ENCODE data around the gene RRAGD.

The RRAGD gene

GRCh38 chr6:89412071-89413005, at the start of gene RRAGD:
TSS of gene RRAGD (minus strand) at chr6:89412273. CDS start at chr6:89411993, 280 bp downstream.
- H3K4me3 Mint-ChIP-seq, result peak within 1 kb of the TSS; percentile 96 to 98 (median 98)
- no peak for TF ChIP-seq CTCF (IDR thresholded peaks at IDR 0.05; ENCODE audit: unreplicated experiment in 3 of 3)

GRCh38 chr6:89460713-89461112, 48.6 kb upstream of the RRAGD start:
- Mint-ChIP-seq H3K4me1 (no peaks in the 10 kb centered on the region), H3K27ac (no peak overlapping the region), H3K36me3 (ENCODE audit: low read depth) (peaks cover 7% of the 10 kb centered on the region), H3K9me3 (no peaks in the 10 kb centered on the region), H3K4me3 (no peak overlapping the region), H3K27me3 (ENCODE audit: low read depth) (no peaks in the 10 kb centered on the region)
- no peak for TF ChIP-seq CTCF (IDR thresholded peaks at IDR 0.05; ENCODE audit: unreplicated experiment in 3 of 3)

More at GRCh38 chr6:89412071-89413005, at the start of gene RRAGD:
- Mint-ChIP-seq H3K4me1 (peaks cover 46% of the 10 kb centered on the region), H3K36me3 (ENCODE audit: low read depth) (no peaks in the 10 kb centered on the region), H3K27ac (peak within 1 kb of the TSS; percentile 71 to 96 (median 94)), H3K9me3 (no peaks in the 10 kb centered on the region), H3K27me3 (ENCODE audit: low read depth) (peaks cover 22% of the 10 kb centered on the region)

- H3K9me3 Mint-ChIP-seq, result no peaks in the 10 kb centered on the region
- H3K4me3 Mint-ChIP-seq, result no peak overlapping the region
- no peak overlapping the region for H3K27ac Mint-ChIP-seq
- H3K36me3 Mint-ChIP-seq (ENCODE audit: low read depth), result peaks cover 9% of the 10 kb centered on the region
- no peaks in the 10 kb centered on the region for H3K4me1 Mint-ChIP-seq
- TF ChIP-seq CTCF (IDR thresholded peaks at IDR 0.05; ENCODE audit: unreplicated experiment in 3 of 3), result no peak
- H3K27me3 Mint-ChIP-seq (ENCODE audit: low read depth), result no peaks in the 10 kb centered on the region
These were observed 47.4 kb upstream of the RRAGD start for GRCh38 chr6:89459501-89459900.

- Mint-ChIP-seq H3K36me3 (ENCODE audit: low read depth) (peaks cover 9% of the 10 kb centered on the region), H3K27ac (no peak overlapping the region), H3K4me1 (no peaks in the 10 kb centered on the region), H3K4me3 (no peak overlapping the region), H3K9me3 (no peaks in the 10 kb centered on the region), H3K27me3 (ENCODE audit: low read depth) (no peaks in the 10 kb centered on the region)
- TF ChIP-seq CTCF (IDR thresholded peaks at IDR 0.05; ENCODE audit: unreplicated experiment in 3 of 3), result no peak
These were observed 46.6 kb upstream of the RRAGD start for GRCh38 chr6:89458704-89459103.

GRCh38 chr6:89454300-89454699, 42.2 kb upstream of the RRAGD start:
- Mint-ChIP-seq H3K4me1 (no peaks in the 10 kb centered on the region), H3K9me3 (no peaks in the 10 kb centered on the region), H3K4me3 (no peak overlapping the region), H3K27me3 (ENCODE audit: low read depth) (no peaks in the 10 kb centered on the region), H3K36me3 (ENCODE audit: low read depth) (peaks cover 9% of the 10 kb centered on the region), H3K27ac (no peak overlapping the region)
- no peak for TF ChIP-seq CTCF (IDR thresholded peaks at IDR 0.05; ENCODE audit: unreplicated experiment in 3 of 3)

GRCh38 chr6:89452281-89452680, 40.2 kb upstream of the RRAGD start:
- Mint-ChIP-seq H3K4me1 (no peaks in the 10 kb centered on the region), H3K36me3 (ENCODE audit: low read depth) (peaks cover 9% of the 10 kb centered on the region), H3K27ac (no peak overlapping the region), H3K9me3 (no peaks in the 10 kb centered on the region), H3K4me3 (no peak overlapping the region), H3K27me3 (ENCODE audit: low read depth) (no peaks in the 10 kb centered on the region)
- TF ChIP-seq CTCF (IDR thresholded peaks at IDR 0.05; ENCODE audit: unreplicated experiment in 3 of 3), result no peak
